ENCODE results near the gene TEX29.

The TEX29 gene

GRCh38 chr13:111336666-111337065, 16.2 kb downstream of the TEX29 start:
- no peak for DNase-seq (ENCODE audit: low spot score)
- TF ChIP-seq CTCF (IDR thresholded peaks at IDR 0.05; ENCODE audit: extremely low read depth, missing control alignments), result no peak

GRCh38 chr13:111337206-111337605, 16.8 kb downstream of the TEX29 start:
- no peak for TF ChIP-seq CTCF (IDR thresholded peaks at IDR 0.05; ENCODE audit: extremely low read depth, missing control alignments)
- DNase-seq (ENCODE audit: low spot score), result no peak

GRCh38 chr13:111337741-111338140, 17.3 kb downstream of the TEX29 start:
- no peak for DNase-seq (ENCODE audit: low spot score)
- TF ChIP-seq CTCF (IDR thresholded peaks at IDR 0.05; ENCODE audit: extremely low read depth, missing control alignments), result no peak

- no peak for DNase-seq (ENCODE audit: low spot score)
- TF ChIP-seq CTCF (IDR thresholded peaks at IDR 0.05; ENCODE audit: extremely low read depth, missing control alignments), result no peak
Measured at GRCh38 chr13:111338841-111339240, 18.4 kb downstream of the TEX29 start.

- TF ChIP-seq CTCF (IDR thresholded peaks at IDR 0.05; ENCODE audit: extremely low read depth, missing control alignments), result no peak
- DNase-seq (ENCODE audit: low spot score), result no peak
Measured at GRCh38 chr13:111339366-111340143, 19.1 kb downstream of the TEX29 start.

DNA sequence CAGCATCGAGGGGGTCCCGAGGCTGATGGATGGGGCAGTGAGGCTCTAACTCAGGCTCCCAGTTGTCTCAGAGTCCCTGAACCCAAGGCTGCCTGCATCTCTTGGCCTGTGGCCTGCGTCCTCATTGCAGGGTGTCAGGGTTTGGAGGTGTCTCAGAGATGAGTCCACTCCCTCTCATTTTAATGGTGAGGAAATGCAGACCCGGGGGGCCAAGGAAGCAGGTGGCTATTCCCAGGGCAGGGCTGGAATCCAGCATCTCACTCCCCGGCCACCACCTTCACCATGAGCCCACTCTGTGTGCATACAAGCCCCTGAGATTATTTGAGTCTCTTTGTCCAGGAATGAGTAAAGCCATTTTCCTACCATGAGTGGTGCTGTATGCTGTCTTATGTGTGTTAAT, 21.4 kb downstream of the TEX29 start:
- no peak for DNase-seq (ENCODE audit: low spot score)
- TF ChIP-seq CTCF (IDR thresholded peaks at IDR 0.05; ENCODE audit: extremely low read depth, missing control alignments), result no peak

- no peak for TF ChIP-seq CTCF (IDR thresholded peaks at IDR 0.05; ENCODE audit: extremely low read depth, missing control alignments)
- DNase-seq (ENCODE audit: low spot score), result no peak
Measured at GRCh38 chr13:111342721-111343120, 22.3 kb downstream of the TEX29 start.

Data from GM20000 (cell line).